ENCODE results near the gene FAM170B.
A peak's percentile ranks its signal among the peaks of the same experiment; 100 is the strongest.

The FAM170B gene

GRCh38 chr10:49123981-49124950 is 9.6 kb downstream of the FAM170B start:
- DNase-seq (ENCODE audit: low read depth): no peak

GRCh38 chr10:49120911-49121310 is 12.9 kb downstream of the FAM170B start:
- no peak for DNase-seq (ENCODE audit: low read depth)

GRCh38 chr10:49119746-49120145 is 14.1 kb downstream of the FAM170B start:
- no peak for DNase-seq (ENCODE audit: low read depth)

- DNase-seq (ENCODE audit: low read depth): no peak
Observed at GRCh38 chr10:49118430-49119074, 15.3 kb downstream of the FAM170B start.

- no peak for DNase-seq (ENCODE audit: low read depth)
Observed at GRCh38 chr10:49117376-49118070, 16.3 kb downstream of the FAM170B start.

- no peak for DNase-seq (ENCODE audit: low read depth)
Observed at GRCh38 chr10:49116509-49117375, 17.1 kb downstream of the FAM170B start.

- DNase-seq (ENCODE audit: low read depth): no peak
Observed at GRCh38 chr10:49115796-49116508, 17.9 kb downstream of the FAM170B start.

GRCh38 chr10:49115015-49115795 is 18.6 kb downstream of the FAM170B start, which contains the start of gene VSTM4:
TSS of gene VSTM4 (minus strand) at chr10:49115522. CDS start at chr10:49115485, 37 bp downstream.
- peak; percentile 17 for DNase-seq (ENCODE audit: low read depth)

GRCh38 chr10:49114718-49115014 is 19.2 kb downstream of the FAM170B start:
- DNase-seq (ENCODE audit: low read depth): no peak

- no peak for DNase-seq (ENCODE audit: low read depth)
Observed at GRCh38 chr10:49113741-49114141, 20.1 kb downstream of the FAM170B start.

- DNase-seq (ENCODE audit: low read depth): no peak
Observed at GRCh38 chr10:49112851-49113250, 21.0 kb downstream of the FAM170B start.

- DNase-seq (ENCODE audit: low read depth): no peak
Observed at GRCh38 chr10:49112098-49112497, 21.7 kb downstream of the FAM170B start.

- DNase-seq (ENCODE audit: low read depth): no peak
Observed at GRCh38 chr10:49111320-49111698, 22.5 kb downstream of the FAM170B start.

- DNase-seq (ENCODE audit: low read depth): no peak
Observed at GRCh38 chr10:49110684-49111319, 23.0 kb downstream of the FAM170B start.

GRCh38 chr10:49109669-49110340 is 24.0 kb downstream of the FAM170B start:
- no peak for DNase-seq (ENCODE audit: low read depth)

- no peak for DNase-seq (ENCODE audit: low read depth)
Observed at GRCh38 chr10:49108656-49109055, 25.2 kb downstream of the FAM170B start.

- DNase-seq (ENCODE audit: low read depth): no peak
Observed at GRCh38 chr10:49107887-49108267, 25.9 kb downstream of the FAM170B start.

- DNase-seq (ENCODE audit: low read depth): no peak
Observed at GRCh38 chr10:49107111-49107886, 26.5 kb downstream of the FAM170B start.
